Testis (tissue), 2 donors: ENCODE data around the gene KHDC4.

Experiments
- POLR2A ChIP-seq: fragments of 450-650 bp; IDR thresholded peaks from one replicate; pipeline ENCODE4 v1.6.1; 2017; ENCODE audit warnings: antibody characterized with exemption, mild to moderate bottlenecking, moderate library complexity
- TF ChIP-seq, protein P1 (sequence below), 3 experiments: fragments of 450-650 bp in 2 of 3; fragments of 200-600 bp in 1 of 3; sonication (generic) in 1 of 3; IDR thresholded peaks; one replicate each; pipeline ENCODE4 v1.5.1; 2016 to 2019; ENCODE audit warnings: antibody characterized with exemption in 3 of 3, mild to moderate bottlenecking in 2 of 3, moderate library complexity in 1 of 3

DNA sequence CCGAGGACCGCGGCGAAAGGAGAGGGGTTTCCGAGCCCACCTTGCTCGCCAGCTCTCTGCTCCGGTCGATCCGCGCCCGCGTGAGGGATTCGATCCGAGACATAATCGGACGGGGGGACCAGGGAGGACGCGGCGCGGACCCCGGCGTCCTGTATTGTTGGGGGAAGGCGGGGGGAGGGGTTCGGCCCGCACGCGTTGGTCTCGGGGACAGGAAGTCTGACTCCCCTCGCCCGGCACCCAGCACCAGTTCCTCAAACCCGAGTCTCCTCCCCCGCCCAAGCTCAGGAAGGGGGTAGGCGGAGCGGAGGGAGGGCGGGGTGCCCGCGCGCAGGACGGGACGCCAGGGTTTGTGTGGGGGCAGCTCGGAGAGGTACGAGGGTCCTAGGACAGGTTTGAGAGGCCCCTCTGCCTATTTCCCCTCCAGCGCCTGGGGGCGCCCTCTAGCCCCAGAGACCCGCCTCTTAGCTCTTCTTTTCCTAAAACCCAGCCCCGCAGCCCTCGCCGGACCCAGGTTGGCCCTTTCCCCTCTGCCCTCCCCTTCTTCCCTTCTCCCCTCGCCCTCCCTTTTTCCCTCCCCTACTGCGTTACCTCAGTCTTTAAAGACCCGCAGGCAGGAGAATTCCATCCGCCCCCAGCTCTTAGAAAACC lies 44.2 kb upstream of the KHDC4 start, which contains the start of gene ARHGEF2:
- TF ChIP-seq, protein P1, sequence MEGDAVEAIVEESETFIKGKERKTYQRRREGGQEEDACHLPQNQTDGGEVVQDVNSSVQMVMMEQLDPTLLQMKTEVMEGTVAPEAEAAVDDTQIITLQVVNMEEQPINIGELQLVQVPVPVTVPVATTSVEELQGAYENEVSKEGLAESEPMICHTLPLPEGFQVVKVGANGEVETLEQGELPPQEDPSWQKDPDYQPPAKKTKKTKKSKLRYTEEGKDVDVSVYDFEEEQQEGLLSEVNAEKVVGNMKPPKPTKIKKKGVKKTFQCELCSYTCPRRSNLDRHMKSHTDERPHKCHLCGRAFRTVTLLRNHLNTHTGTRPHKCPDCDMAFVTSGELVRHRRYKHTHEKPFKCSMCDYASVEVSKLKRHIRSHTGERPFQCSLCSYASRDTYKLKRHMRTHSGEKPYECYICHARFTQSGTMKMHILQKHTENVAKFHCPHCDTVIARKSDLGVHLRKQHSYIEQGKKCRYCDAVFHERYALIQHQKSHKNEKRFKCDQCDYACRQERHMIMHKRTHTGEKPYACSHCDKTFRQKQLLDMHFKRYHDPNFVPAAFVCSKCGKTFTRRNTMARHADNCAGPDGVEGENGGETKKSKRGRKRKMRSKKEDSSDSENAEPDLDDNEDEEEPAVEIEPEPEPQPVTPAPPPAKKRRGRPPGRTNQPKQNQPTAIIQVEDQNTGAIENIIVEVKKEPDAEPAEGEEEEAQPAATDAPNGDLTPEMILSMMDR (IDR thresholded peaks at IDR 0.05) = no peak
- TF ChIP-seq POLR2A = no peak
